ENCODE results near the gene LDLRAD4.

DNA sequence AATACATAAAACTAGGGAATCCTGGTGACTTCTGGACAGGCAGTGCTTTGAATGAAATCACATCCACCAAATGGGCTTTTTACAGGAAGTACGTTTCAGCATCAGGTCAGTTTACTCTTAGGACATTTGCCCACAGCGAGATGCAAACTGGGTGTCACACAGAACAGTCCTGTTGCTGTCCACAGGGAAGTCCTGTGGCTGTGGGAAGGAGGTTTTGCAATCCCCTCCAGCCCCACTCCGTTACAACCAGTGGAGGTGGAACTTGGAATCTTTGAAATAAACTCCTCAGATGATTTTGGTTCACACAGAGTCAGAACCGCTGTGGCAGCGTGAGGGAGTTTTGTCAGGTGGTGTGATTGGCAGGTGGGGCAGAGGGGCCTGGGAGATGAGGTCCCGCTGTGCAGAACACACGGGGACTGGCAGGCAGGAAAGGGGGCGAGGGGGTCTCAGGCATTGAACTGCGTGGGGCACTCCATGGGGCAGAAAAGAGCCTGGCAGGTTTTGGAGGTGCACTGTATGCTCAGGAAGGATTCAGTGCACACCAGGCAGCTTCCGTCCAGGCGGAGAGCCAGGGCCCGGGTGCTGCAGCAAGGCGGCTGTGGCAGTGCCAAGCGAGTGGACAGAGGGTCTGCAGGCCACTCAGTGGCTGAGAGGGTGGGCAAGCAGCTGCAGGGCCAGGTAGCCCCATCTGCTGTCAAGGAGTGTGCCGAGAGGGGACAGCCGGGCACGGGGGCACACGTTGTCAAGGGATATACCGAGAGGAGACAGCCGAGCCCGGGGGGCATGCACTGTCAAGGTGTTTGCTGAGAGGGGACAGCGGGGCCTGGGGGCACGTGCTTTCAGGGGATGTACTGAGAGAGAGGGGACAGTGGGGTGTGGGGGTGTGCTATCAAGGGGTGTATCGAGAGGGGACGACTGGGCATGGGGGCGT, 148.7 kb downstream of the LDLRAD4 start:
- TF ChIP-seq CTCF (conservative IDR thresholded peaks at IDR 0.05; ENCODE audit: low read depth, low read length): no peak
- TF ChIP-seq EZH2 (IDR thresholded peaks at IDR 0.05; ENCODE audit: borderline replicate concordance, low read depth, low read length, poor library complexity, severe bottlenecking): no peak

All from A673 (cell line).